SK-N-SH treated with all-trans-retinoic acid at 6 μM for 48 hours (cell line): ENCODE measurements around the gene IL7R.
"Not testable (repeated sequence)": the region's sequence is repeated elsewhere in the genome, so short reads cannot be mapped to it uniquely, and the experiment has no call there.

Experiments
- ARNTL ChIP-seq: fragments of 450-650 bp; formaldehyde crosslinking; IDR thresholded peaks from 2 replicates; pipeline ENCODE4 v1.5.0; 2020; ENCODE audit warnings: low read depth, mild to moderate bottlenecking, moderate library complexity, borderline replicate concordance
- BACH2 ChIP-seq: fragments of 250-450 bp; sonication (Bioruptor Pico); IDR thresholded peaks from 2 replicates; pipeline ENCODE4 v1.9.0; 2021; ENCODE audit warnings: mild to moderate bottlenecking, borderline replicate concordance
- ESRRG ChIP-seq: fragments of 250-450 bp; sonication (Bioruptor Pico); IDR thresholded peaks from 2 replicates; pipeline ENCODE4 v1.6.1; 2021; ENCODE audit warnings: mild to moderate bottlenecking
- ISL1 ChIP-seq: fragments of 250-450 bp; sonication (Bioruptor Pico); IDR thresholded peaks from 2 replicates; pipeline ENCODE4 v2.1.2; 2022; ENCODE audit warnings: mild to moderate bottlenecking, moderate library complexity
- OSR1 ChIP-seq: fragments of 250-450 bp; sonication (Bioruptor Pico); IDR thresholded peaks from 2 replicates; pipeline ENCODE4 v1.8.0; 2022; ENCODE audit warnings: moderate library complexity, mild to moderate bottlenecking, inconsistent platforms
- PATZ1 ChIP-seq: fragments of 250-450 bp; sonication (Bioruptor Pico); IDR thresholded peaks from 2 replicates; pipeline ENCODE4 v1.8.0; 2020; ENCODE audit warnings: mild to moderate bottlenecking, moderate library complexity, borderline replicate concordance
- RARB ChIP-seq: fragments of 250-450 bp; sonication (Bioruptor Pico); IDR thresholded peaks from 2 replicates; pipeline ENCODE4 v1.8.0; 2021; ENCODE audit warnings: mild to moderate bottlenecking, moderate library complexity
- TCF4 ChIP-seq: fragments of 250-450 bp; sonication (Bioruptor Pico); IDR thresholded peaks from 2 replicates; pipeline ENCODE4 v1.8.0; 2021; ENCODE audit warnings: mild to moderate bottlenecking, moderate library complexity, borderline replicate concordance
- ZC3H10 ChIP-seq: fragments of 250-450 bp; sonication (Bioruptor Pico); IDR thresholded peaks from 2 replicates; pipeline ENCODE4 v1.5.1; 2021; ENCODE audit warnings: mild to moderate bottlenecking, moderate library complexity
- ZNF565 ChIP-seq: fragments of 450-650 bp; formaldehyde crosslinking; conservative IDR thresholded peaks from 2 replicates; pipeline ENCODE4 v1.5.0; 2020; ENCODE audit warnings: low read depth, mild to moderate bottlenecking, moderate library complexity
- ZNF70 ChIP-seq: fragments of 450-650 bp; formaldehyde crosslinking; IDR thresholded peaks from 2 replicates; pipeline ENCODE4 v1.5.0; 2020; ENCODE audit warnings: mild to moderate bottlenecking, moderate library complexity
- ZNF8 ChIP-seq: fragments of 450-650 bp; formaldehyde crosslinking; IDR thresholded peaks from 2 replicates; pipeline ENCODE4 v1.5.0; 2020; ENCODE audit warnings: mild to moderate bottlenecking, moderate library complexity

- not testable (repeated sequence) for TF ChIP-seq RARB (CRISPR knock-in tag); OSR1 (CRISPR knock-in tag); ZNF8 (CRISPR knock-in tag); ESRRG (CRISPR knock-in tag); ZNF565 (CRISPR knock-in tag); ARNTL (CRISPR knock-in tag); PATZ1 (CRISPR knock-in tag); ZNF70 (CRISPR knock-in tag); TCF4 (CRISPR knock-in tag); ISL1 (CRISPR knock-in tag); ZC3H10; BACH2 (CRISPR knock-in tag)
Observed at GRCh38 chr5:35892799-35893198, 36.1 kb downstream of the IL7R start.
